Measurements from ENCODE around the gene MT1M.

The MT1M gene

GRCh38 chr16:56640076-56640475 lies 7.6 kb downstream of the MT1M start:
- Histone ChIP-seq H3K4me3 (ENCODE audit: low read depth, low read length) (no peak overlapping the region), H3K27me3 (replicated peaks) (peaks cover 25% of the 10 kb centered on the region), H3K27ac (no peak overlapping the region), H3K36me3 (replicated peaks) (no peaks in the 10 kb centered on the region)
- no peak for DNase-seq
- in situ Hi-C loops (cut with HindIII; ENCODE audit: low pct_ligation_motif_present, low sequenced_read_pairs), result no loop called here
- TF ChIP-seq CTCF (IDR thresholded peaks at IDR 0.05; ENCODE audit: low read depth, low read length, missing control alignments), result no peak

- TF ChIP-seq CTCF (IDR thresholded peaks at IDR 0.05; ENCODE audit: low read depth, low read length, missing control alignments), result no peak
- H3K27ac ChIP-seq, result no peak overlapping the region
- H3K27me3 ChIP-seq (replicated peaks), result peaks cover 14% of the 10 kb centered on the region
- no peak for DNase-seq
- in situ Hi-C loops (cut with HindIII; ENCODE audit: low pct_ligation_motif_present, low sequenced_read_pairs), result no loop called here
- H3K36me3 ChIP-seq (replicated peaks), result no peaks in the 10 kb centered on the region
- H3K4me3 ChIP-seq (ENCODE audit: low read depth, low read length), result no peak overlapping the region
Observed at GRCh38 chr16:56641166-56641565, 8.7 kb downstream of the MT1M start.

DNA sequence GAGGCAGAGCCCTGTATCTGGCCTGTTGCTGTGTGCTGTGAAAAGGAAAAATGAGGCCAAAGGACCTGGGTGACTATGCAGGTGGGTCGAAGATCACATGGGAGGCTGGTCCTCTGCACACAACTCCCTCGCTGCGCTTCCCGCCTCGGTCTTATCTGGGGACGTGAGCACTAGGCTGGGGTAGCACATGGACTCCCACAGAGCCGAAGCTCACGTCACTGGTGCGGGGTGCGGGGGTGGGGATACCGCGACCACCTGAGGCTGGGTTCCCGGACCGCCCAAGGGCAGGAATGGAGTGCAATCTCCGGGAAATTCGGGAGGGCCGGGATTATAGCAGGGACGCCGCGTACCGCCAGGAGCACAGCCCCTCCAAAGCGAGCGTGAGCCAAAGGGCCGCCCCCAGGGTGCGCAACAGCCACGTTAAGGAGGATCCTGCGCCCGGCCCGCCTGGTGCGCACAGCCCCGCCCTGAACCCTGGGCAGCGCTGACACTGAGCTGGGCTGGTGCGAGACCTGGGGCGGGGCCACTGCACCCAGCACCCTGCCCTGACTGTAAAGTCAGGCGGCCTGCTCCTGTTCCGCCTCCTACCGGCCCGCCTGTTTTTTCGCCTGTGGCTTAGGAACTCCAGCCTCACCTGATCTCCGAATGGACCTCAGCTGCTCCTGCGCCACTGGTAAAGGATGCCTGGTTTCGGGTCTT lies 10.8 kb downstream of the MT1M start:
- Histone ChIP-seq H3K27me3 (replicated peaks) (peaks cover 18% of the 10 kb centered on the region), H3K27ac (no peak overlapping the region)
- no peak for DNase-seq

GRCh38 chr16:56643833-56644232 lies 11.4 kb downstream of the MT1M start:
- Histone ChIP-seq H3K4me3 (ENCODE audit: low read depth, low read length) (no peak overlapping the region), H3K36me3 (replicated peaks) (no peaks in the 10 kb centered on the region), H3K27ac (no peak overlapping the region), H3K27me3 (replicated peaks) (peaks cover 21% of the 10 kb centered on the region)
- in situ Hi-C loops (cut with HindIII; ENCODE audit: low pct_ligation_motif_present, low sequenced_read_pairs), result no loop called here
- TF ChIP-seq CTCF (IDR thresholded peaks at IDR 0.05; ENCODE audit: low read depth, low read length, missing control alignments), result no peak
- DNase-seq, result no peak

More for the DNA sequence above, 10.8 kb downstream of the MT1M start:
- in situ Hi-C loops (cut with HindIII; ENCODE audit: low pct_ligation_motif_present, low sequenced_read_pairs), result no loop called here
- TF ChIP-seq CTCF (IDR thresholded peaks at IDR 0.05; ENCODE audit: low read depth, low read length, missing control alignments), result peak; percentile 42
- H3K4me3 ChIP-seq (ENCODE audit: low read depth, low read length), result peak overlapping the region; percentile 35
- no peaks in the 10 kb centered on the region for H3K36me3 ChIP-seq (replicated peaks)

DNA sequence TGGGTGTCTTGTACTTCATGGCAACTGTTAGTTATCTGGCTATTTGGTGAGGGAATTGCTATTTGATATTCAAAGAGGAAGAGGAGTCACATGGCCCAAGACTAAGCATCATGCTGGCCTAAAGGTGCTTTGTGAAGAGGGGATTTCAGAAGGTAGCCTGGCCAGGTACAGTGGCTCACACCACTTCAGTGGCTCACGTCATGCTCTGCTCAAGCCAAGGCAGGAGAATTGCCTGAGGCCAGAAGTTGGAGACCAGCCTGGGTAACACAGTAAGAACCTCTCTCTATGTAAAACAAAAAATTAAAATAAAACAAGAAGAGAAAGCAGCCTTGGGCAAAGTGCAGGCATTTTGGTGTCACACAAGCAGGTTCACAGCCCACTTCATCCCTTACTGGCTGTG lies 12.9 kb downstream of the MT1M start:
- DNase-seq, result no peak
- Histone ChIP-seq H3K36me3 (replicated peaks) (no peaks in the 10 kb centered on the region), H3K27me3 (replicated peaks) (peaks cover 21% of the 10 kb centered on the region), H3K27ac (no peak overlapping the region), H3K4me3 (ENCODE audit: low read depth, low read length) (no peak overlapping the region)
- in situ Hi-C loops (cut with HindIII; ENCODE audit: low pct_ligation_motif_present, low sequenced_read_pairs), result no loop called here
- TF ChIP-seq CTCF (IDR thresholded peaks at IDR 0.05; ENCODE audit: low read depth, low read length, missing control alignments), result no peak

- TF ChIP-seq CTCF (IDR thresholded peaks at IDR 0.05; ENCODE audit: low read depth, low read length, missing control alignments), result no peak
- in situ Hi-C loops (cut with HindIII; ENCODE audit: low pct_ligation_motif_present, low sequenced_read_pairs), result no loop called here
- no peak for DNase-seq
- no peak overlapping the region for H3K4me3 ChIP-seq (ENCODE audit: low read depth, low read length)
- no peaks in the 10 kb centered on the region for H3K36me3 ChIP-seq (replicated peaks)
- H3K27me3 ChIP-seq (replicated peaks), result peaks cover 21% of the 10 kb centered on the region
- H3K27ac ChIP-seq, result no peak overlapping the region
Observed at GRCh38 chr16:56645838-56646237, 13.4 kb downstream of the MT1M start.

Data from brain microvascular endothelial cell (primary cell).